Measurements from ENCODE around the gene ARF3.

Gene ARF3

GRCh38 chr12:48890657-48891418, 66.4 kb downstream of the ARF3 start:
- no peak for TF ChIP-seq TCF12 (IDR thresholded peaks at IDR 0.05; ENCODE audit: low read depth)
- TF ChIP-seq RAD21 (IDR thresholded peaks at IDR 0.05; ENCODE audit: low read depth), result peak; percentile 80
- TF ChIP-seq ZBTB7A (IDR thresholded peaks at IDR 0.05; ENCODE audit: low read depth), result peak; percentile 75; the same call in 1 of the 2 replicates
- no peak for TF ChIP-seq TAF1 (IDR thresholded peaks at IDR 0.05; ENCODE audit: low read depth)
- TF ChIP-seq CEBPB (IDR thresholded peaks at IDR 0.05), result no peak
- no peak for TF ChIP-seq FOXM1 (IDR thresholded peaks at IDR 0.05; ENCODE audit: borderline replicate concordance, low read depth)
- no peak for TF ChIP-seq CREB1 (IDR thresholded peaks at IDR 0.05; ENCODE audit: low read depth)
- TF ChIP-seq MAX (IDR thresholded peaks at IDR 0.05), result peak; percentile 22; the same call in 1 of the 2 replicates

- TF ChIP-seq TAF1 (IDR thresholded peaks at IDR 0.05; ENCODE audit: low read depth) (no peak), USF1 (IDR thresholded peaks at IDR 0.05) (no peak), FOXM1 (IDR thresholded peaks at IDR 0.05; ENCODE audit: borderline replicate concordance, low read depth) (no peak), MAX (IDR thresholded peaks at IDR 0.05) (no peak), EGR1 (IDR thresholded peaks at IDR 0.05) (no peak), CREB1 (IDR thresholded peaks at IDR 0.05; ENCODE audit: low read depth) (no peak), REST (IDR thresholded peaks at IDR 0.05; ENCODE audit: low read depth) (no peak), NFIC (IDR thresholded peaks at IDR 0.05) (no peak), TEAD4 (IDR thresholded peaks at IDR 0.05) (no peak), RAD21 (IDR thresholded peaks at IDR 0.05; ENCODE audit: low read depth) (no peak), YY1 (IDR thresholded peaks at IDR 0.05; ENCODE audit: low read depth) (no peak)
Measured at GRCh38 chr12:48889679-48890078, 67.6 kb downstream of the ARF3 start.
